GM13977 (cell line): Measurements from ENCODE around the gene LAT.

Experiments
- DNase-seq: peaks from one replicate; pipeline ENCODE4 v3.0.0; 2012; ENCODE audit warnings: low spot score
- in situ Hi-C: fragments of 300-500 bp; cut with MboI; formaldehyde crosslinking; loops from one replicate; pipeline ENCODE4 v1.12.0; 2022; ENCODE audit warnings: low sequenced_read_pairs, low pct_unique_long_range_greater_than_20kb, mixed read lengths, inconsistent platforms; ENCODE audit not compliant: unreplicated experiment
- TF ChIP-seq, protein P1 (sequence below): IDR thresholded peaks from 2 replicates; pipeline ENCODE4 v1.5.1; 2012; ENCODE audit warnings: mild to moderate bottlenecking, control low read depth; ENCODE audit not compliant: insufficient read depth; ENCODE audit errors: extremely low read depth, missing control alignments

Gene LAT

DNA sequence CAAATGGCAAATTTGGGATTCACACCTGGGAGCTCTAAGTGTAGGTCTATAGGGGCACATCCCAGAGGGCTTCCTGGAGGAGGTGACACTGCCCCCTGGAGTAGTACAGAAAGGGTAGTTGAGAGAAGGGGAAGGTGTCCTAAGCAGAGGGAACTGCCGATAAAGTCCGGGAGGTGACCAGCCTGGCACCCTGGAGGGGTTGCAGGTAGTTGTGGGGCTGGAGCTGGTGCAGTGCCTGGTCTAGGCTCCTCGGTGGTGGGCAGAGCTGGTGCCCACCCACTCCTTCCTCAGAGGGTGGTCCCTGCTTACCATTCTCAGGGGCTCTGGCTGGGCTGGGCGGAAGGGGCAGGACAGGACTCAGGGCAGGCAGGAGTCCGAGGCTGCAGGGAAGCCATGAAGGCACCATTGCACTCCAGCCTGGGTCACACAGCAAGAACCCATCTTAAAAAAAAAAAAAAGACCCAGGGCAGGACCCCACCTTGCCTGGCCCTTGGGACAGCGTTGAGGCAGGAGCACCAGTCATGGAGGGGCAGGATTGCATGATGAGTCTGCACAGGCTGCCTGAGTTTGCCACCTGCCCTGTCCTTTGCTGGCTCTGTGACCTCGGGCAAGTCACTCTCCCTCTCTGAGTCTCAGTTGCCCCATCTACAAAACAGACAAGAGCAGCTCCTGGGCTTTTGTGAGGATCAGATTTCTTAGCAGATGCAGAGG lies 43.8 kb downstream of the LAT start:
- DNase-seq, result no peak
- TF ChIP-seq, protein P1, sequence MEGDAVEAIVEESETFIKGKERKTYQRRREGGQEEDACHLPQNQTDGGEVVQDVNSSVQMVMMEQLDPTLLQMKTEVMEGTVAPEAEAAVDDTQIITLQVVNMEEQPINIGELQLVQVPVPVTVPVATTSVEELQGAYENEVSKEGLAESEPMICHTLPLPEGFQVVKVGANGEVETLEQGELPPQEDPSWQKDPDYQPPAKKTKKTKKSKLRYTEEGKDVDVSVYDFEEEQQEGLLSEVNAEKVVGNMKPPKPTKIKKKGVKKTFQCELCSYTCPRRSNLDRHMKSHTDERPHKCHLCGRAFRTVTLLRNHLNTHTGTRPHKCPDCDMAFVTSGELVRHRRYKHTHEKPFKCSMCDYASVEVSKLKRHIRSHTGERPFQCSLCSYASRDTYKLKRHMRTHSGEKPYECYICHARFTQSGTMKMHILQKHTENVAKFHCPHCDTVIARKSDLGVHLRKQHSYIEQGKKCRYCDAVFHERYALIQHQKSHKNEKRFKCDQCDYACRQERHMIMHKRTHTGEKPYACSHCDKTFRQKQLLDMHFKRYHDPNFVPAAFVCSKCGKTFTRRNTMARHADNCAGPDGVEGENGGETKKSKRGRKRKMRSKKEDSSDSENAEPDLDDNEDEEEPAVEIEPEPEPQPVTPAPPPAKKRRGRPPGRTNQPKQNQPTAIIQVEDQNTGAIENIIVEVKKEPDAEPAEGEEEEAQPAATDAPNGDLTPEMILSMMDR, result no peak
- in situ Hi-C loops, result no loop called here

GRCh38 chr16:29029168-29029994 lies 44.5 kb downstream of the LAT start:
- peak; percentile 64 for DNase-seq
- TF ChIP-seq, protein P1, result no peak
- in situ Hi-C loops, result no loop called here

DNA sequence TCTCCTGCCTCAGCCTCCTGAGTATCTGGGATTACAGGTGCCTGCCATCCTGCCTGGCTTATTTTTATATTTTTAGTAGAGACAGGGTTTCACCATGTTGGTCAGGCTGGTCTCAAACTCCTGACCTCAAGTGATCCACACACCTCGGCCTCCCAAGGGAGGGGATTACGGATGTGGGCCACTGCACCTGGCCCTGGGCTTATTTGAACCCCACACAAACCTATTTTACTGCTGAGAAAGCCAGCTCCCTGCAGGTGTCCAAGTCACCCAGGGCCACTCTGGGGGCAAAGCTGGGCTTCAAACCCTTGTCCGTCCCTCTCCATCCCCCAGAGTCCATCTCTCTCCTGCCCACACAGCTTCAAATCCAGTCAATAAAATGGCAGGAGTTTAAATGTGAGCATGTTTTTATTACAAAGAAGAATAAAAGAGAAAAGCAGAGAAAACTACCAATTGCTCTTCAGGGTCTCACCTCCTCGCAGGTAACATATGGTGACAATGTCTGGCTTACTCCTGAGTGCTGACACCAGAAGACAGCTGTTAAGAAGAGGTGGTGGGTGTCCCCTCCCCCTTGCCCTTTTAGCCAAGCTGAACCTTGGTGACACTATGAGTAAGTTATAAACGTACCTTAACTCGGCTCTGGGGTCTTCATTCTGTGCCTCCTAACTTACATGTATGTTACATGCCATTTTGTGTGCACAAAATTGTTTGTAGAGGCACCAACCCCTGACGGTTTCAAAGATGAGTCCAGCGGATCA lies 45.4 kb downstream of the LAT start:
- DNase-seq, result no peak
- TF ChIP-seq, protein P1, result no peak
- in situ Hi-C loops, result no loop called here
